HG02763 (cell line): ENCODE results near the gene CRKL.
"Not testable (repeated sequence)": the region's sequence is repeated elsewhere in the genome, so short reads cannot be mapped to it uniquely, and the experiment has no call there.

Experiments
- ATAC-seq: cut with Tn5 transposase; IDR thresholded peaks from one replicate; pipeline ENCODE4 v1.9.1; 2021; ENCODE audit warnings: mild to moderate bottlenecking, moderate library complexity; ENCODE audit not compliant: unreplicated experiment

CRKL gene

GRCh38 chr22:20899827-20900423 lies 17.3 kb upstream of the CRKL start:
- no peak for ATAC-seq

GRCh38 chr22:20901093-20902033 lies 15.8 kb upstream of the CRKL start:
- not testable (repeated sequence) for ATAC-seq

- no peak for ATAC-seq
These were observed 14.1 kb upstream of the CRKL start for GRCh38 chr22:20903093-20903492.

GRCh38 chr22:20904008-20904979 lies 12.9 kb upstream of the CRKL start:
- no peak for ATAC-seq

GRCh38 chr22:20904980-20905355 lies 12.2 kb upstream of the CRKL start:
- no peak for ATAC-seq

GRCh38 chr22:20905415-20906386 lies 11.5 kb upstream of the CRKL start:
- ATAC-seq: no peak

- ATAC-seq: no peak
These were observed 10.8 kb upstream of the CRKL start for GRCh38 chr22:20906387-20906767.

GRCh38 chr22:20908717-20909116 lies 8.5 kb upstream of the CRKL start:
- ATAC-seq: not testable (repeated sequence)

- ATAC-seq: no peak
These were observed 7.5 kb upstream of the CRKL start for GRCh38 chr22:20909543-20910303.

GRCh38 chr22:20912494-20912893 lies 4.7 kb upstream of the CRKL start:
- no peak for ATAC-seq

GRCh38 chr22:20918663-20919218 lies 1.5 kb downstream of the CRKL start:
- no peak for ATAC-seq

- ATAC-seq: no peak
These were observed 2.5 kb downstream of the CRKL start for GRCh38 chr22:20919718-20920117.

- no peak for ATAC-seq
These were observed 3.6 kb downstream of the CRKL start for GRCh38 chr22:20920881-20921203.

GRCh38 chr22:20922141-20922751 lies 5.0 kb downstream of the CRKL start:
- ATAC-seq: no peak

GRCh38 chr22:20926243-20926642 lies 9.0 kb downstream of the CRKL start:
- no peak for ATAC-seq

GRCh38 chr22:20927940-20928572 lies 10.8 kb downstream of the CRKL start:
- ATAC-seq: no peak

GRCh38 chr22:20928573-20928967 lies 11.4 kb downstream of the CRKL start:
- ATAC-seq: no peak

GRCh38 chr22:20930004-20930403 lies 12.8 kb downstream of the CRKL start:
- ATAC-seq: no peak
